ENCODE data around the gene RCSD1. TPM values are rescaled to one million over a fixed set of nuclear protein-coding genes. Genes with fewer than 3 reads are reported as not detected.

RCSD1 gene
- total and polyA plus RNA-seq, 2 of the 4 experiments (the other 2 are of a cell fraction) = 0.03 TPM; not detected in 1

- Histone ChIP-seq H2BK15ac (ENCODE audit: low read depth, low read length) (no peak overlapping the region), H3K23ac (ENCODE audit: low read depth, low read length) (no peak overlapping the region), H3K79me1 (ENCODE audit: low read depth in 1 of 2, low read length in 2 of 2) (no peaks in the 10 kb centered on the region), H3K56ac (ENCODE audit: extremely low read depth, insufficient read depth, low read length) (no peak overlapping the region), H3K36me3 (ENCODE audit: control insufficient read depth, insufficient read depth, low read length) (no peaks in the 10 kb centered on the region), H2BK5ac (ENCODE audit: low read depth, low read length, poor library complexity, severe bottlenecking) (no peak overlapping the region), H2BK20ac (ENCODE audit: low read depth, low read length) (no peak overlapping the region), H3K4me2 (ENCODE audit: low read depth, low read length) (no peak overlapping the region), H3K9me1 (ENCODE audit: insufficient read depth, low read length) (no peaks in the 10 kb centered on the region), H3K27me3 (ENCODE audit: control insufficient read depth, insufficient read depth, low read length) (peaks cover 63% of the 10 kb centered on the region), H2AK9ac (replicated peaks; ENCODE audit: low read depth, low read length, poor library complexity) (no peak overlapping the region), H3K4me1 (ENCODE audit: control insufficient read depth, insufficient read depth, low read length) (no peaks in the 10 kb centered on the region), H2BK120ac (ENCODE audit: low read depth, low read length) (no peak overlapping the region), H4K20me1 (ENCODE audit: insufficient read depth, low read length) (no peaks in the 10 kb centered on the region), H3K18ac (ENCODE audit: low read depth, low read length) (no peak overlapping the region), H2AK5ac (ENCODE audit: low read depth, low read length) (no peak overlapping the region), H3K4me3 (ENCODE audit: insufficient read depth, low read depth, low read length) (no peak overlapping the region), H3K9me3 (ENCODE audit: control insufficient read depth, insufficient read depth, low read length) (no peaks in the 10 kb centered on the region), H3K4ac (ENCODE audit: low read depth, low read length) (no peak overlapping the region), H3K14ac (replicated peaks; ENCODE audit: low read depth, low read length) (no peak overlapping the region), H2AFZ (replicated peaks; ENCODE audit: low read length, poor library complexity) (no peak overlapping the region), H4K5ac (ENCODE audit: low read depth, low read length) (no peak overlapping the region), H4K8ac (ENCODE audit: low read depth in 2 of 2, low read length in 2 of 2) (no peak overlapping the region), H3K27ac (ENCODE audit: insufficient read depth, low read length) (no peak overlapping the region), H3K9ac (ENCODE audit: low read depth, low read length) (no peak overlapping the region), H4K91ac (ENCODE audit: insufficient read depth, low read depth, low read length) (no peak overlapping the region)
- DNase-seq = no peak
- in situ Hi-C loops (cut with MboI; ENCODE audit: low sequenced_read_pairs) (no loop called here), dilution Hi-C loops (cut with HindIII; ENCODE audit: low sequenced_read_pairs, unreplicated experiment) (no loop called here), intact Hi-C loops (cut with micrococcal nuclease) (no loop called here)
- ChIA-PET CTCF (no interaction called here), POLR2A (ENCODE audit: unreplicated experiment) (no interaction called here)
- TF ChIP-seq BHLHE40 (IDR thresholded peaks at IDR 0.05; ENCODE audit: low read depth, low read length) = no peak
- TF ChIP-seq MXI1 (IDR thresholded peaks at IDR 0.05; ENCODE audit: borderline replicate concordance, low read depth, low read length) = no peak
- no peak for TF ChIP-seq POLR2A (IDR thresholded peaks at IDR 0.05; ENCODE audit: low read depth, low read length)
- no peak for TF ChIP-seq MAZ (IDR thresholded peaks at IDR 0.05; ENCODE audit: borderline replicate concordance, low read depth, low read length)
- no peak for TF ChIP-seq FOS (IDR thresholded peaks at IDR 0.05; ENCODE audit: low read depth, low read length)
- no peak for TF ChIP-seq RAD21 (IDR thresholded peaks at IDR 0.05; ENCODE audit: low read length)
- TF ChIP-seq ELK1 (IDR thresholded peaks at IDR 0.05; ENCODE audit: borderline replicate concordance, low read depth, low read length) = no peak
- TF ChIP-seq MAFK (IDR thresholded peaks at IDR 0.05; ENCODE audit: low read depth, low read length) = no peak
- no peak for TF ChIP-seq CTCF (conservative IDR thresholded peaks at IDR 0.05; ENCODE audit: low read depth, low read length)
- no CpG with 5 or more reads among the region's 3 CpGs for WGBS, 2 experiments (ENCODE audit: extremely low coverage in 2 of 2, insufficient read length in 1 of 2)
- ATAC-seq (ENCODE audit: low read depth) = no peak
- no TSS peak for BruUV-seq (replicated peaks)
Observed at GRCh38 chr1:167633258-167633944, 3.4 kb downstream of the RCSD1 start.

Measured in IMR-90 (cell line).